Suprapubic skin (tissue), 4 donors: ENCODE data around the gene TMEM232.

Experiments used
- CTCF ChIP-seq, 2 donors: fragments of 200-600 bp in 1 of 2; fragments of 450-650 bp in 1 of 2; sonication (generic) in 1 of 2; IDR thresholded peaks; one replicate each; pipeline ENCODE4 v1.5.1; 2016 to 2019; ENCODE audit warnings: antibody characterized with exemption in 2 of 2, mild to moderate bottlenecking in 1 of 2, moderate library complexity in 1 of 2
- EP300 ChIP-seq: sonication (generic); formaldehyde crosslinking; IDR thresholded peaks from one replicate; pipeline ENCODE4 v1.6.1; 2017; ENCODE audit warnings: antibody characterized with exemption
- POLR2A ChIP-seq, 2 donors: fragments of 450-650 bp; IDR thresholded peaks; one replicate each; pipeline ENCODE4 v1.6.1; 2017; ENCODE audit warnings: antibody characterized with exemption in 2 of 2, mild to moderate bottlenecking in 2 of 2, moderate library complexity in 2 of 2
- POLR2AphosphoS5 ChIP-seq, 3 donors: sonication (generic); formaldehyde crosslinking; IDR thresholded peaks; one replicate each; pipeline ENCODE4 v1.6.1; 2017; ENCODE audit warnings: antibody characterized with exemption in 3 of 3

- TF ChIP-seq CTCF (IDR thresholded peaks at IDR 0.05) (no peak), POLR2A (IDR thresholded peaks at IDR 0.05) (no peak), POLR2AphosphoS5 (IDR thresholded peaks at IDR 0.05) (no peak), EP300 (no peak)
These were observed 92.0 kb downstream of the TMEM232 start for GRCh38 chr5:110634475-110634874.
